Measurements from ENCODE around the gene ARHGEF12. TPM values are rescaled to one million over a fixed set of nuclear protein-coding genes. Genes with fewer than 3 reads are reported as not detected.

ARHGEF12 gene
- total and polyA plus RNA-seq, 5 donors from 2014 or later = 3.2 to 29.7 (median 6.3) TPM

DNA sequence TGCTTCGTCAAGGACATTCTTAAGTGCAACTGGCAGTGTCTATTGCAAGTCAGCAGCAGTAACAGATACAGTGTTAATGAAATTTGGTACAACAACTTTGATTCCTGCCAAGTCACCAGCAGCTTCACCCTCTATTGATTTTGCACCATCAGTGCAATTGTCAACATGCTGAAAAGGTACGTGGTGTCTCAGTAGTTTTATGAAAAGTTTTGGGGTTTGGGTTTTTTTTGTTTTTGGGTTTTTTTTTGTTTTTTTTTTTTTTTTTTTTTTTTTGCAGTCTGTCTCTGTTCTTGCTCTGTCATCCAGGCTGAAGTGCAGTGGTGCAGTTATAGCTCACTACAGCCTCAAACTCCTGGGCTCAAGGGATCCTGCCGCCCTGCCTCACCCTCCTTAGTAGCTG is 156.3 kb downstream of the ARHGEF12 start:
- H3K4me1 ChIP-seq (ENCODE audit: control insufficient read depth, insufficient read depth, low read length, poor library complexity, severe bottlenecking) = no peaks in the 10 kb centered on the region
- no peaks in the 10 kb centered on the region for H3K9me3 ChIP-seq (ENCODE audit: control insufficient read depth in 2 of 2, low read length in 2 of 2)
- H3K27me3 ChIP-seq (ENCODE audit: control insufficient read depth, insufficient read depth, low read length) = no peaks in the 10 kb centered on the region
- no peak for ATAC-seq (ENCODE audit: low read depth in 2 of 2)
- no peaks in the 10 kb centered on the region for H3K36me3 ChIP-seq (ENCODE audit: control insufficient read depth, insufficient read depth, low read length)
- Mint-ChIP-seq H3K27ac (no peak overlapping the region), H3K9me3 (peaks cover 0 to 2% (median 0%) of the 10 kb centered on the region in 7 donors), H3K4me3 (no peak overlapping the region), H3K36me3 (no peaks in the 10 kb centered on the region), H3K27me3 (no peaks in the 10 kb centered on the region), H3K4me1 (no peaks in the 10 kb centered on the region)
- no peak overlapping the region for H3K4me3 ChIP-seq (ENCODE audit: low read depth, low read length)
- H3K27ac ChIP-seq (ENCODE audit: insufficient read depth, low read length, poor library complexity, severe bottlenecking) = no peak overlapping the region
- DNase-seq = no peak

DNA sequence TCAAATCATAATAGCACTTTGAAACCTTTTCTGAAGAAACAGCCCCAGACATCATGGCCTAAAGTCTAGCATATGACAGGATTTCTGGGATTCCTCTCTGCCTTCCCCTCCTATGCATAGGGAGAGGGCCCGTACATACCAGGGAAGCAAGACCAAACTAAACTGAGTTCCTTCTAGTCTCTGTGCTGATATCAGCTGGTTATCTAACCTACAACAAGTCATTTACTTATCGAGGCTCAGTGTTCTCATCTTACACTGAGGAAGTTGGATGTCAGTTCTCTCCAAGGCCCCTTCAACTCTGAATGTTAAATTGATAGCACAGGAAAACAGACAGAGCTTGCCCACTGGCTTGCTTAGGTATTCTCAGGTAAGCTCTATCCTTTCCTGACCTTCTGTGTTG is 158.4 kb downstream of the ARHGEF12 start:
- no peaks in the 10 kb centered on the region for H3K36me3 Mint-ChIP-seq
- no peaks in the 10 kb centered on the region for H3K9me3 ChIP-seq (ENCODE audit: control insufficient read depth in 2 of 2, low read length in 2 of 2)

DNA sequence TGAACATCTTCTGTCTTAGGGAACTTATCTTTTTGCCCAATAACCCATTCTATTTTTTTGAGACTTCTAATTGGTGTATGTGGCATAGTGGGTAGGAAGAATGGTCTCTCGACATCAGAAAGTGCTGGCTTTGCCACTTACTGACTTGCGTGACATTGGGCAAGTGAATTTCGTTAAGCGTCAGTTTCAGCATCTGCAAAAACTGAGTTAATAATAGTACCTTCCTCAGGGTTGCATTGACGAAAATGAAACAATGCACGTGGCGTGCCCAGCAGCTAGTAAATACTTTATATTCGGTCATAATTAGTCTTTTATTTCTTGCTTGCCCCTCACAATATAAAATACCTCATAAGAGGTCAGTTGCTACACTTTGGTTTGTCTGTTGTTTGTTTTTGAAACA is 162.9 kb downstream of the ARHGEF12 start:
- ATAC-seq (ENCODE audit: low read depth in 2 of 2) (no peak), DNase-seq (no peak)
- no peak overlapping the region for H3K27ac Mint-ChIP-seq
- no peaks in the 10 kb centered on the region for H3K9me3 ChIP-seq (ENCODE audit: control insufficient read depth in 2 of 2, low read length in 2 of 2)
- no peak overlapping the region for H3K27ac ChIP-seq (ENCODE audit: insufficient read depth, low read length, poor library complexity, severe bottlenecking)
- no peaks in the 10 kb centered on the region for H3K36me3 ChIP-seq (ENCODE audit: control insufficient read depth, insufficient read depth, low read length)
- no peaks in the 10 kb centered on the region for H3K4me1 Mint-ChIP-seq
- no peak overlapping the region for H3K4me3 ChIP-seq (ENCODE audit: low read depth, low read length)
- H3K4me1 ChIP-seq (ENCODE audit: control insufficient read depth, insufficient read depth, low read length, poor library complexity, severe bottlenecking) = no peaks in the 10 kb centered on the region
- H3K4me3 Mint-ChIP-seq = no peak overlapping the region
- peaks cover 0 to 1% (median 0%) of the 10 kb centered on the region in 7 donors for H3K9me3 Mint-ChIP-seq
- H3K27me3 ChIP-seq (ENCODE audit: control insufficient read depth, insufficient read depth, low read length) = peaks cover 17% of the 10 kb centered on the region
- H3K27me3 Mint-ChIP-seq = peaks cover 10% of the 10 kb centered on the region
- H3K36me3 Mint-ChIP-seq = no peaks in the 10 kb centered on the region

More for the DNA sequence above, 158.4 kb downstream of the ARHGEF12 start:
- Histone ChIP-seq H3K27me3 (ENCODE audit: control insufficient read depth, insufficient read depth, low read length) (peaks cover 7% of the 10 kb centered on the region), H3K4me1 (ENCODE audit: control insufficient read depth, insufficient read depth, low read length, poor library complexity, severe bottlenecking) (no peaks in the 10 kb centered on the region), H3K27ac (ENCODE audit: insufficient read depth, low read length, poor library complexity, severe bottlenecking) (no peak overlapping the region), H3K36me3 (ENCODE audit: control insufficient read depth, insufficient read depth, low read length) (no peaks in the 10 kb centered on the region), H3K4me3 (ENCODE audit: low read depth, low read length) (no peak overlapping the region)
- no peak overlapping the region for H3K27ac Mint-ChIP-seq
- ATAC-seq (ENCODE audit: low read depth in 2 of 2) = no peak
- H3K9me3 Mint-ChIP-seq = peaks cover 0 to 2% (median 0%) of the 10 kb centered on the region in 7 donors
- peaks cover 4% of the 10 kb centered on the region for H3K27me3 Mint-ChIP-seq
- DNase-seq = no peak
- H3K4me3 Mint-ChIP-seq = no peak overlapping the region
- no peaks in the 10 kb centered on the region for H3K4me1 Mint-ChIP-seq

DNA sequence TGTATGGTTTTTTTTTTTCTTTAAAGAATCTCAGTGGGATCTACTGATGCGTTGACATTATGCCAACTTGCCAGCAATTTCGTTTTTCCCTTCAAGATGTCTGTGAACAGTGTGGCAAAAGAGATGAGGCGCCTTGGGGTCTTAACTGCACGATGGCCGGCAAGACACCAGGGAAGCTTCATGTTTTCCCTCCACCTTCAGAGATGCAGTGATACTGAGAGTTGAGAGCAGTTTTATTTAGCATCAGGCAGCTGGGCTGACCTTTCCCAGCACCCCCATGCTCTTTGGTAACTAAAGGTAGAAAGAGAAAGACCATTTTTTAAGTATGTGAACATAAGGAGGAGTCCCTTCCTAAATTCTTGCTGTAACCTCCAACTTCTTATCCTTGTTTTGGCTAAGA is 163.6 kb downstream of the ARHGEF12 start:
- H3K4me1 Mint-ChIP-seq = no peaks in the 10 kb centered on the region
- H3K27me3 Mint-ChIP-seq = peaks cover 18% of the 10 kb centered on the region
- Histone ChIP-seq H3K4me1 (ENCODE audit: control insufficient read depth, insufficient read depth, low read length, poor library complexity, severe bottlenecking) (no peaks in the 10 kb centered on the region), H3K36me3 (ENCODE audit: control insufficient read depth, insufficient read depth, low read length) (no peaks in the 10 kb centered on the region), H3K4me3 (ENCODE audit: low read depth, low read length) (no peak overlapping the region), H3K27me3 (ENCODE audit: control insufficient read depth, insufficient read depth, low read length) (peaks cover 22% of the 10 kb centered on the region), H3K27ac (ENCODE audit: insufficient read depth, low read length, poor library complexity, severe bottlenecking) (no peak overlapping the region), H3K9me3 (ENCODE audit: control insufficient read depth in 2 of 2, low read length in 2 of 2) (no peaks in the 10 kb centered on the region)
- H3K9me3 Mint-ChIP-seq = peaks cover 0 to 1% (median 0%) of the 10 kb centered on the region in 7 donors
- ATAC-seq (ENCODE audit: low read depth in 2 of 2) = no peak
- no peak overlapping the region for H3K27ac Mint-ChIP-seq
- no peak overlapping the region for H3K4me3 Mint-ChIP-seq
- H3K36me3 Mint-ChIP-seq = no peaks in the 10 kb centered on the region
- no peak for DNase-seq

DNA sequence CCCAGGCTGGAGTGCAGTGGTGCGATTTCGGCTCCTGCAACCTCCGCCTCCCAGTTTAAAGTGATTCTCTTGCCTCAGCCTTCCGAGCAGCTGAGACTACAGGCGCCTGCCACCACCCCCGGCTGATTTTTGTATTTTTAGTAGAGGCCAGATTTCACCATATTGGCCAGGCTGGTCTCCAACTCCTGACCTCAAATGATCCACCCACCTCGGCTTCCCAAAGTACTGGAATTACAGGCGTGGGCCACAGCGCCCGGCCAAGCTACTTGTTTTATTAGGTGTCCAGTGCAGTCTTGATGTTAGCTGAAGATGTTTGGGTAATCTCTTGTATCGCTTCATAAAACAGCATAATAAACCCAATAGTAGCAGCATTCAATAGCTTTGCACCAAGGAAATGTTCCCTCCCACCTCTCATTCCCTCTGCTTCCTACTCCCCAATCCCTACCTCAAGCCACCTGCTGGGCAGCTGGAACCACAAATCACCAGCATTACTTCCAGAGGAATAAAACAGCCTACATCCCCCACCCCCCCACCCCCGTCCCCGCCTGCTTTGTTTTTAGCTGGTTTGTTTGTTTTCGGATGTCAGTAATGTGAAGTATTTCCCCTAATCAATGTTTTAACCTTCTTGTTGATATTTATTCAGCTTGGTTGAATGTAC is 164.3 kb downstream of the ARHGEF12 start:
- Mint-ChIP-seq H3K36me3 (no peaks in the 10 kb centered on the region), H3K27ac (no peak overlapping the region)
- no peak for ATAC-seq (ENCODE audit: low read depth in 2 of 2)

DNA sequence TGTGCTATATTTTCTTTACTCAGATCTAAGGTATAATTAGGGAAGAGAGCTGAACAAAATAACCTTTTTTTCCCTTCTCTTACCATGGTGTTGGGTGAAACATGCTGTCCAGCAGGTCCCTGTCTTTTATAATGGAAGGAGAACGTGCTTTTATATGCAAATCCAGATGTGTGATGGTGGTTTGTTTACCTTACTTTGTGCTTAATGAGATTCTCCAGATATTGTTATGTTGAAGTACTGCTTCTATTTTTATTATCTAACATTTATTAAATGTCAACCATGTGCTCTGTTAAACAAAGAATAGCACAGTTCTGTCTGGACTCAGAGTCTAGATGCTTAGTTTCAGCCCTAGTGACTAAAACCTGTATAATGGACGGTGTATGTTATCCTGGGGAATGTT is 165.2 kb downstream of the ARHGEF12 start:
- Mint-ChIP-seq H3K36me3 (no peaks in the 10 kb centered on the region), H3K27ac (no peak overlapping the region), H3K4me3 (no peak overlapping the region), H3K9me3 (peaks cover 0 to 2% (median 0%) of the 10 kb centered on the region in 7 donors), H3K27me3 (peaks cover 25% of the 10 kb centered on the region), H3K4me1 (no peaks in the 10 kb centered on the region)
- ATAC-seq (ENCODE audit: low read depth in 2 of 2) (no peak), DNase-seq (no peak)
- no peak overlapping the region for H3K4me3 ChIP-seq (ENCODE audit: low read depth, low read length)
- no peaks in the 10 kb centered on the region for H3K36me3 ChIP-seq (ENCODE audit: control insufficient read depth, insufficient read depth, low read length)
- H3K27ac ChIP-seq (ENCODE audit: insufficient read depth, low read length, poor library complexity, severe bottlenecking) = no peak overlapping the region
- peaks cover 25% of the 10 kb centered on the region for H3K27me3 ChIP-seq (ENCODE audit: control insufficient read depth, insufficient read depth, low read length)
- H3K4me1 ChIP-seq (ENCODE audit: control insufficient read depth, insufficient read depth, low read length, poor library complexity, severe bottlenecking) = no peaks in the 10 kb centered on the region
- H3K9me3 ChIP-seq (ENCODE audit: control insufficient read depth in 2 of 2, low read length in 2 of 2) = no peaks in the 10 kb centered on the region

More for the DNA sequence above, 164.3 kb downstream of the ARHGEF12 start:
- peaks cover 0 to 2% (median 0%) of the 10 kb centered on the region in 7 donors for H3K9me3 Mint-ChIP-seq
- Histone ChIP-seq H3K27me3 (ENCODE audit: control insufficient read depth, insufficient read depth, low read length) (peaks cover 25% of the 10 kb centered on the region), H3K36me3 (ENCODE audit: control insufficient read depth, insufficient read depth, low read length) (no peaks in the 10 kb centered on the region), H3K4me3 (ENCODE audit: low read depth, low read length) (no peak overlapping the region), H3K4me1 (ENCODE audit: control insufficient read depth, insufficient read depth, low read length, poor library complexity, severe bottlenecking) (no peaks in the 10 kb centered on the region), H3K27ac (ENCODE audit: insufficient read depth, low read length, poor library complexity, severe bottlenecking) (no peak overlapping the region), H3K9me3 (ENCODE audit: control insufficient read depth in 2 of 2, low read length in 2 of 2) (no peaks in the 10 kb centered on the region)
- no peak overlapping the region for H3K4me3 Mint-ChIP-seq
- H3K4me1 Mint-ChIP-seq = no peaks in the 10 kb centered on the region
- DNase-seq = no peak
- peaks cover 23% of the 10 kb centered on the region for H3K27me3 Mint-ChIP-seq

DNA sequence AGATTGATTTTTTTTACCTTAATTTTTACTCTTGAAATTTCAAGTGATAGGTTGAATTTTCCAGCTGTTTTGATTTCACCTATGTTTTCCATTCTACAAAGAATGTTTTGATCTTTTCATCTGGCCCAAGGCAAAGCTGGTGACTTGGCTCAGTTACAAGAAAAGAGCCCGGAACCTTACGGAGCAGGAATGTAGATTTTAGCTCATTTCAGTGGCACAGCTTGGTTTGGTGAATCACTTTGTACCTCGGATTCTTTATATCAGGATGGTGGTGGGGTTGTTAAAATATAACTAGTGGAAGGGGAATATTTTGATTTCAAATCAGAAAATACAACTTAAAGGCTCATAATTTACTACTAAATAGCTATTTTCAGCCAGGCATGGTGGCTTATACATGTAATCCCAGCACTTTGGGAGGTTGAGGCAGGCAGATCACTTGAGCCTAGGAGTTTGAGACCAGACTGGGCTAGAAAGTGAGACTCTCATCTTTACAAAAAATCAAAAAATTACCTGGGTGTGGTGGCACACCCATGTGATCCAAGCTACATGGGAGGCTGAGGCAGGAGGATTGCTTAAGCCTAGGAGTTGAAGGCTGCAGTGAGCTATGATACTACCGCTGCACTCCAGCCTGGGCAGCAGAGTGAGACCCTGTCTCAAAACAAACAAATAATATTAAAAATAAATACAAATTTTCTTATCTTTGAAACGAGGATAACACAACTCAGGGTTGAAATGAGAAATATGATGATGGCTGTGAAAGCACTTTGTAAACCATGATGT is 166.0 kb downstream of the ARHGEF12 start:
- Mint-ChIP-seq H3K27ac (no peak overlapping the region), H3K27me3 (peaks cover 32% of the 10 kb centered on the region), H3K4me3 (no peak overlapping the region), H3K4me1 (no peaks in the 10 kb centered on the region), H3K36me3 (no peaks in the 10 kb centered on the region), H3K9me3 (peaks cover 0 to 5% (median 0%) of the 10 kb centered on the region in 7 donors)
- no peaks in the 10 kb centered on the region for H3K4me1 ChIP-seq (ENCODE audit: control insufficient read depth, insufficient read depth, low read length, poor library complexity, severe bottlenecking)
- ATAC-seq (ENCODE audit: low read depth in 2 of 2) (no peak), DNase-seq (no peak)
- no peak overlapping the region for H3K27ac ChIP-seq (ENCODE audit: insufficient read depth, low read length, poor library complexity, severe bottlenecking)
- no peaks in the 10 kb centered on the region for H3K36me3 ChIP-seq (ENCODE audit: control insufficient read depth, insufficient read depth, low read length)
- no peak overlapping the region for H3K4me3 ChIP-seq (ENCODE audit: low read depth, low read length)
- H3K9me3 ChIP-seq (ENCODE audit: control insufficient read depth in 2 of 2, low read length in 2 of 2) = no peaks in the 10 kb centered on the region
- peaks cover 27% of the 10 kb centered on the region for H3K27me3 ChIP-seq (ENCODE audit: control insufficient read depth, insufficient read depth, low read length)

All from CD4-positive, CD25-positive, alpha-beta regulatory T cell (primary cell).